Measurements from ENCODE around the gene LMAN2.

DNA sequence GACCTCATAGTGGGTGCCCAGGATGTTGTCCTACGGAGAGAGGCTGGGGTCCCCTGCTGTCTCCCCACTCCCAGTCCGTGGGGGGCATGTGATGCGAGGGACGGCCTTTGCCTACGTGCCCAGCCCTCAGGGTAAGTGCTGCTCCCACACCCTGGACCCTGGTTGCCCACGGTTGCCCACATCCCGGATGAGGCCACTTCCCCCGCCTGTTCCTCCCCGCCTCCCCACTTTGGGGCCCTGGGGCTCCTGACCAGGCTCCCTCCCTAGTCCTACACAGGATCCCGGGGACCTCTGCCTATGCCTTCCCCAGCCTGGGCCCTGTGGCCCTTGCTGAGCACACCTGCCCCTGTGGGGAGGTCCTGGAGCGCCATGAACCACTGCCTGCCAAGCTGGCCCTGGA lies 34.3 kb upstream of the LMAN2 start:
- TF ChIP-seq, protein P1, sequence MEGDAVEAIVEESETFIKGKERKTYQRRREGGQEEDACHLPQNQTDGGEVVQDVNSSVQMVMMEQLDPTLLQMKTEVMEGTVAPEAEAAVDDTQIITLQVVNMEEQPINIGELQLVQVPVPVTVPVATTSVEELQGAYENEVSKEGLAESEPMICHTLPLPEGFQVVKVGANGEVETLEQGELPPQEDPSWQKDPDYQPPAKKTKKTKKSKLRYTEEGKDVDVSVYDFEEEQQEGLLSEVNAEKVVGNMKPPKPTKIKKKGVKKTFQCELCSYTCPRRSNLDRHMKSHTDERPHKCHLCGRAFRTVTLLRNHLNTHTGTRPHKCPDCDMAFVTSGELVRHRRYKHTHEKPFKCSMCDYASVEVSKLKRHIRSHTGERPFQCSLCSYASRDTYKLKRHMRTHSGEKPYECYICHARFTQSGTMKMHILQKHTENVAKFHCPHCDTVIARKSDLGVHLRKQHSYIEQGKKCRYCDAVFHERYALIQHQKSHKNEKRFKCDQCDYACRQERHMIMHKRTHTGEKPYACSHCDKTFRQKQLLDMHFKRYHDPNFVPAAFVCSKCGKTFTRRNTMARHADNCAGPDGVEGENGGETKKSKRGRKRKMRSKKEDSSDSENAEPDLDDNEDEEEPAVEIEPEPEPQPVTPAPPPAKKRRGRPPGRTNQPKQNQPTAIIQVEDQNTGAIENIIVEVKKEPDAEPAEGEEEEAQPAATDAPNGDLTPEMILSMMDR (IDR thresholded peaks at IDR 0.05; ENCODE audit: low read length) = no peak
- TF ChIP-seq EZH2phosphoT487 (IDR thresholded peaks at IDR 0.05; ENCODE audit: low read length) (no peak), EZH2 (optimal IDR thresholded peaks at IDR 0.05; ENCODE audit: low read depth, low read length) (no peak)
